OCI-LY3 (cell line): ENCODE measurements around the gene SNX10.

Source experiments
- H2AFZ ChIP-seq: fragments of 200-600, 300-600 bp; shearing (Covaris generic); 2 replicates; pipeline ENCODE4 v1.6.0; 2014; ENCODE audit warnings: antibody characterized with exemption, low read depth, low read length
- H3K27ac ChIP-seq: fragments of 200-600, 300-600 bp; sonication (generic); 2 replicates; pipeline ENCODE4 v1.5.1; 2014; ENCODE audit warnings: mild to moderate bottlenecking, low read length, moderate library complexity, mixed read lengths
- H3K27me3 ChIP-seq: fragments of 200-600, 300-600 bp; sonication (generic); 2 replicates; pipeline ENCODE4 v1.6.1; 2014; ENCODE audit warnings: low read depth, low read length, mixed read lengths
- H3K36me3 ChIP-seq: fragments of 200-600, 300-600 bp; sonication (generic); replicated peaks from 2 replicates; pipeline ENCODE3; 2014; ENCODE audit warnings: low read depth, low read length, mixed read lengths
- H3K4me1 ChIP-seq: fragments of 300-600, 200-600 bp; sonication (generic); 2 replicates; pipeline ENCODE4 v1.6.1; 2014; ENCODE audit warnings: low read length, mixed read lengths
- H3K4me2 ChIP-seq: fragments of 200-600, 300-600 bp; sonication (generic); 2 replicates; pipeline ENCODE4 v1.6.1; 2014; ENCODE audit warnings: low read length, mixed read lengths
- H3K4me3 ChIP-seq: fragments of 300-600, 200-600 bp; sonication (generic); 2 replicates; pipeline ENCODE4 v1.5.1; 2014; ENCODE audit warnings: antibody characterized with exemption, mild to moderate bottlenecking, low read length, moderate library complexity
- H3K79me2 ChIP-seq: fragments of 300-600, 200-600 bp; shearing (Covaris generic); 2 replicates; pipeline ENCODE4 v1.6.1; 2014; ENCODE audit warnings: mild to moderate bottlenecking, low read length, mixed read lengths
- H3K9ac ChIP-seq: fragments of 300-600, 200-600 bp; shearing (Covaris generic); 2 replicates; pipeline ENCODE4 v1.6.0; 2014; ENCODE audit warnings: mild to moderate bottlenecking, low read length, moderate library complexity
- H3K9me3 ChIP-seq: fragments of 200-600, 300-600 bp; shearing (Covaris generic); 2 replicates; pipeline ENCODE4 v1.6.1; 2014; ENCODE audit warnings: low read length, mixed read lengths; ENCODE audit not compliant: insufficient read depth
- H4K20me1 ChIP-seq: fragments of 200-600, 300-600 bp; sonication (generic); 2 replicates; pipeline ENCODE4 v1.6.1; 2016; ENCODE audit warnings: low read length, mixed read lengths; ENCODE audit not compliant: insufficient read depth
- CTCF ChIP-seq: fragments of 200-600, 300-600 bp; sonication (generic); IDR thresholded peaks from 2 replicates; pipeline ENCODE4 v1.5.1; 2014; ENCODE audit warnings: antibody characterized with exemption, low read length, low read depth
- EZH2phosphoT487 ChIP-seq: fragments of 200-600 bp; shearing (Covaris generic); IDR thresholded peaks from 2 replicates; pipeline ENCODE4 v1.6.1; 2018; ENCODE audit warnings: antibody characterized with exemption, mixed run types, low read depth

The SNX10 gene

GRCh38 chr7:26423436-26423835 is 131.8 kb downstream of the SNX10 start:
- Histone ChIP-seq H2AFZ (no peak overlapping the region), H3K4me1 (no peaks in the 10 kb centered on the region), H3K4me3 (no peak overlapping the region), H4K20me1 (no peaks in the 10 kb centered on the region), H3K36me3 (no peaks in the 10 kb centered on the region), H3K9me3 (no peaks in the 10 kb centered on the region), H3K4me2 (no peak overlapping the region), H3K9ac (no peak overlapping the region), H3K27me3 (peaks cover 9% of the 10 kb centered on the region), H3K79me2 (no peaks in the 10 kb centered on the region), H3K27ac (no peak overlapping the region)
- TF ChIP-seq EZH2phosphoT487 (no peak), CTCF (no peak)
